H1 (cell line): ENCODE data around the gene ZNF776. TPM values are rescaled to one million over a fixed set of nuclear protein-coding genes. Genes with fewer than 3 reads are reported as not detected.

Experiments
- CTCF ChIA-PET: fragments of 300-600 bp; sonication (Branson Sonifier 250); formaldehyde crosslinking; loops from one replicate; lab custom pipeline; 2021; ENCODE audit not compliant: partially characterized antibody; lab: Charles Lee
- POLR2A ChIA-PET: fragments of 300-600 bp; sonication (Branson Sonifier 250); formaldehyde crosslinking; loops from one replicate; lab custom pipeline; 2021; ENCODE audit warnings: inconsistent platforms; ENCODE audit not compliant: partially characterized antibody; lab: Charles Lee
- DNase-seq, 2 experiments: peaks; one replicate each; pipeline versions ENCODE4 v3.0.0 to v3.0.0-alpha.2; 2010 to 2022; ENCODE audit warnings: low spot score in 2 of 2, low read depth in 1 of 2, mixed read lengths in 1 of 2
- FAIRE-seq: peaks from 2 replicates; lab custom pipeline; 2011; peaks lifted over from hg19 to GRCh38; lab: Jason Lieb, UNC
- H2AFZ ChIP-seq: 2 replicates; pipeline ENCODE4 v1.8.1; 2012; ENCODE audit warnings: low read length, inconsistent platforms
- H2AK5ac ChIP-seq: 2 replicates; pipeline ENCODE4 v1.6.1; 2013; ENCODE audit warnings: low read depth, low read length
- H2BK120ac ChIP-seq: replicated peaks from 2 replicates; pipeline ENCODE3; 2013; ENCODE audit warnings: low read depth, low read length, inconsistent platforms
- H2BK12ac ChIP-seq: 2 replicates; pipeline ENCODE4 v1.6.1; 2013; ENCODE audit warnings: low read depth, low read length
- H2BK15ac ChIP-seq: 2 replicates; pipeline ENCODE4 v1.6.1; 2013; ENCODE audit warnings: low read length
- H2BK20ac ChIP-seq: 2 replicates; pipeline ENCODE4 v1.6.1; 2013; ENCODE audit warnings: low read length
- H2BK5ac ChIP-seq: 2 replicates; pipeline ENCODE4 v1.6.1; 2013; ENCODE audit warnings: low read depth, low read length
- H3K14ac ChIP-seq: 2 replicates; pipeline ENCODE4 v1.6.1; 2013; ENCODE audit warnings: inconsistent platforms; ENCODE audit not compliant: insufficient read length
- H3K18ac ChIP-seq: 2 replicates; pipeline ENCODE4 v1.6.1; 2013; ENCODE audit warnings: low read length; ENCODE audit errors: extremely low read depth
- H3K23ac ChIP-seq: 2 replicates; pipeline ENCODE4 v1.6.1; 2013; ENCODE audit warnings: inconsistent platforms; ENCODE audit not compliant: insufficient read length
- H3K23me2 ChIP-seq: 2 replicates; pipeline ENCODE4 v1.6.1; 2013; ENCODE audit warnings: low read depth, low read length
- H3K27ac ChIP-seq: 2 replicates; pipeline ENCODE4 v1.6.1; 2011; ENCODE audit warnings: low read depth, low read length, inconsistent platforms
- H3K27me3 ChIP-seq, 4 experiments: replicated peaks in 1 of 4; 1 replicate in 1 of 4; 2 replicates in 3 of 4; pipeline versions ENCODE4 v1.6.1 to v1.8.1; 2011 to 2013; ENCODE audit warnings: low read length in 3 of 4, mild to moderate bottlenecking in 3 of 4, inconsistent platforms in 2 of 4, mixed read lengths in 2 of 4, moderate library complexity in 1 of 4; ENCODE audit not compliant: control insufficient read depth in 3 of 4, insufficient read depth in 3 of 4; ENCODE audit errors: extremely low read depth in 1 of 4
- H3K36me3 ChIP-seq, 4 experiments: 2 replicates each; pipeline versions ENCODE4 v1.6.1 to v1.8.1; 2011 to 2013; ENCODE audit warnings: mild to moderate bottlenecking in 4 of 4, low read length in 3 of 4, moderate library complexity in 2 of 4, control low read depth in 1 of 4, inconsistent platforms in 1 of 4; ENCODE audit not compliant: insufficient read depth in 4 of 4, control insufficient read depth in 2 of 4
- H3K4ac ChIP-seq: replicated peaks from 2 replicates; pipeline ENCODE3; 2013; ENCODE audit warnings: low read length, low read depth, mixed read lengths, inconsistent platforms; ENCODE audit not compliant: insufficient read length
- H3K4me1 ChIP-seq, 4 experiments: replicated peaks in 1 of 4; 1 replicate in 1 of 4; 2 replicates in 3 of 4; pipeline versions ENCODE4 v1.6.1 to v1.8.1; 2011 to 2013; ENCODE audit warnings: low read length in 3 of 4, inconsistent platforms in 2 of 4, mixed read lengths in 1 of 4; ENCODE audit not compliant: insufficient read depth in 4 of 4, control insufficient read depth in 3 of 4
- H3K4me2 ChIP-seq, 2 experiments: 2 replicates each; pipeline versions ENCODE4 v1.6.1 to v1.8.1; 2011 to 2013; ENCODE audit warnings: low read depth in 2 of 2, low read length in 2 of 2, control low read depth in 1 of 2, inconsistent platforms in 1 of 2, mild to moderate bottlenecking in 1 of 2; ENCODE audit not compliant: insufficient read depth in 1 of 2
- H3K4me3 ChIP-seq, 4 experiments: fragments of 200-600, 300-600 bp in 1 of 4; sonication (generic), shearing (Covaris generic), sonication (Bioruptor Twin) in 1 of 4; 2 replicates each; pipeline versions ENCODE4 v1.5.1 to v1.8.1; 2011 to 2016; ENCODE audit warnings: low read length in 4 of 4, low read depth in 3 of 4, control low read depth in 2 of 4, inconsistent platforms in 2 of 4, mild to moderate bottlenecking in 2 of 4, mixed read lengths in 1 of 4, moderate library complexity in 1 of 4; ENCODE audit not compliant: insufficient read depth in 2 of 4; ENCODE audit errors: extremely low read depth in 1 of 4
- H3K56ac ChIP-seq: replicated peaks from 2 replicates; pipeline ENCODE3; 2013; ENCODE audit warnings: low read depth, mild to moderate bottlenecking, mixed read lengths, low read length, inconsistent platforms; ENCODE audit not compliant: insufficient read length
- H3K79me1 ChIP-seq: 2 replicates; pipeline ENCODE4 v1.6.1; 2013; ENCODE audit warnings: low read depth, low read length, control low read depth
- H3K79me2 ChIP-seq, 2 experiments: 2 replicates each; pipeline versions ENCODE4 v1.6.1 to v1.8.1; 2012 to 2013; ENCODE audit warnings: low read length in 2 of 2, mild to moderate bottlenecking in 2 of 2, inconsistent platforms in 1 of 2; ENCODE audit not compliant: insufficient read depth in 2 of 2, control insufficient read depth in 1 of 2
- H3K9ac ChIP-seq, 4 experiments: replicated peaks in 1 of 4; 1 replicate in 1 of 4; 2 replicates in 3 of 4; pipeline versions ENCODE4 v1.6.1 to v1.8.1; 2011 to 2013; ENCODE audit warnings: low read depth in 3 of 4, low read length in 3 of 4, control low read depth in 2 of 4, mild to moderate bottlenecking in 2 of 4, moderate library complexity in 2 of 4, inconsistent platforms in 1 of 4; ENCODE audit errors: extremely low read depth in 1 of 4
- H3K9me3 ChIP-seq, 2 experiments: 2 replicates each; pipeline versions ENCODE4 v1.6.1 to v1.8.1; 2012 to 2013; ENCODE audit warnings: mild to moderate bottlenecking in 2 of 2, moderate library complexity in 2 of 2, control low read depth in 1 of 2, inconsistent platforms in 1 of 2, low read depth in 1 of 2, low read length in 1 of 2, mixed read lengths in 1 of 2; ENCODE audit not compliant: insufficient read depth in 2 of 2
- H4K20me1 ChIP-seq, 2 experiments: replicated peaks in 1 of 2; 2 replicates each; pipeline versions ENCODE3 to v1.8.1; 2011 to 2013; ENCODE audit warnings: inconsistent platforms in 2 of 2, low read length in 2 of 2, mild to moderate bottlenecking in 1 of 2; ENCODE audit not compliant: insufficient read depth in 2 of 2, control insufficient read depth in 1 of 2
- H4K5ac ChIP-seq: 2 replicates; pipeline ENCODE4 v1.6.1; 2013; ENCODE audit warnings: low read length, low read depth, mixed read lengths, inconsistent platforms; ENCODE audit not compliant: insufficient read length
- H4K8ac ChIP-seq: 2 replicates; pipeline ENCODE4 v1.8.0; 2013; ENCODE audit warnings: mild to moderate bottlenecking, moderate library complexity, low read length, inconsistent platforms; ENCODE audit not compliant: insufficient read depth; ENCODE audit errors: extremely low read depth
- H4K91ac ChIP-seq: replicated peaks from 2 replicates; pipeline ENCODE3; 2013; ENCODE audit warnings: low read length, mixed read lengths, inconsistent platforms; ENCODE audit not compliant: insufficient read length
- FOSL1 ChIP-seq: IDR thresholded peaks from 2 replicates; pipeline ENCODE4 v1.6.1; 2011; ENCODE audit warnings: mild to moderate bottlenecking, low read depth, low read length, moderate library complexity; ENCODE audit not compliant: insufficient read depth
- HDAC6 ChIP-seq: IDR thresholded peaks from one replicate; pipeline ENCODE4 v1.7.1; 2012; ENCODE audit warnings: low read depth, mild to moderate bottlenecking, inconsistent platforms, low read length, moderate library complexity
- KDM4A ChIP-seq: IDR thresholded peaks from one replicate; pipeline ENCODE4 v1.7.1; 2012; ENCODE audit warnings: low read depth, mild to moderate bottlenecking, moderate library complexity, low read length, inconsistent platforms; ENCODE audit not compliant: severe bottlenecking
- RFX5 ChIP-seq: IDR thresholded peaks from 2 replicates; pipeline ENCODE4 v1.6.1; 2011; ENCODE audit warnings: low read depth, low read length, improper control_type of control experiment, borderline replicate concordance
- SIRT6 ChIP-seq: IDR thresholded peaks from one replicate; pipeline ENCODE4 v1.7.1; 2012; ENCODE audit warnings: low read length, inconsistent platforms
- WGBS, 2 experiments: shearing (Covaris generic) in 1 of 2; methylation state at CpG; one replicate each; pipeline versions ENCODE4 v1.1.6 to v1.1.7; 2013 to 2015; ENCODE audit warnings: low lambda C conversion rate in 2 of 2, mixed read lengths in 2 of 2, inconsistent platforms in 1 of 2, low coverage in 1 of 2, missing lambda C conversion rate in 1 of 2; ENCODE audit not compliant: insufficient replicate concordance in 2 of 2, insufficient coverage in 1 of 2, insufficient read length in 1 of 2; ENCODE audit errors: extremely low coverage in 1 of 2, missing lambda C conversion rate in 1 of 2; 5-methylcytosine and 5-hydroxymethylcytosine counted together
- polyA plus RNA-seq, 7 experiments: library from polyadenylated mRNA; depleted of rRNA in 3 of 7; stranded (reverse) in 5 of 7; unstranded in 2 of 7; fragments of >200 nt in 5 of 7; fragments of 200-250 nt in 2 of 7; gene quantifications; 1 replicate in 5 of 7; 2 replicates in 1 of 7; 4 replicates in 1 of 7; pipeline versions ENCODE4 v1.2.1 to v1.2.3, GENCODE V29; 2011 to 2013; ENCODE audit warnings: missing spikeins in 2 of 7, mixed read lengths in 2 of 7
- total RNA-seq: library from RNA; stranded (reverse); fragmentation: NEBNext Ultra II Directional; extraction: Animal tissue kit (Norgen Biotek cat#: 25700); gene quantifications from 2 replicates; pipeline ENCODE4 v1.2.1, GENCODE V29; 2021
- TF ChIP-seq, protein P1 (sequence below): IDR thresholded peaks from 2 replicates; pipeline ENCODE4 v1.6.1; 2011; ENCODE audit warnings: low read length, improper control_type of control experiment
- TF ChIP-seq, protein P2 (sequence below): IDR thresholded peaks from 2 replicates; pipeline ENCODE4 v1.6.1; 2012; ENCODE audit warnings: inconsistent platforms
- TF ChIP-seq, protein P3 (sequence below), 3 experiments: IDR thresholded peaks; 1 replicate in 2 of 3; 2 replicates in 1 of 3; pipeline versions ENCODE4 v1.5.1 to v1.6.1; 2011; ENCODE audit warnings: low read length in 3 of 3, mild to moderate bottlenecking in 3 of 3, inconsistent platforms in 2 of 3, low read depth in 1 of 3, moderate library complexity in 1 of 3; ENCODE audit not compliant: insufficient read depth in 1 of 3; ENCODE audit errors: control extremely low read depth in 1 of 3

ZNF776 gene
- total and polyA plus RNA-seq, 2 of the 8 experiments (the other 6 are each of a cell fraction or from before 2014, with no cell fraction given) = 7.8 to 20.5 TPM

DNA sequence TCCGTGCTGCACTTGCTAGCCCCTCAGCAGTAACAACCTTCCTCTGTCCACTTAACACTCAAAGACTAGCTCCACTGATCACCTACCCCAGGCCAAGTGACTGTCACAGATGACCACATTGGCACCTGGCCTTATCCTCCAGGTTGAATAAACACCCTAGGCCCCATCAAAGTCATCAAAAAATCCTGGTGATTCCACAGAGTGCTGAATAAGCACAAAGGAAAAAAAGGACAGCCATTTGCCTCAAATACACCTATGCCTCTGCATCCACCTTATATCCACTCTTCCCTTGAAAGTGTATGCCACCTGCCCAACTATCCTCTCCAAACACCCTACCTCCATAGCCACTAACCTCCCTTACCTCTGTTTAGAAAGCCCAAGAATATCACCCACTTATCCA lies 40.3 kb upstream of the ZNF776 start:
- Histone ChIP-seq H3K4me1 (peaks cover 0 to 9% (median 4%) of the 10 kb centered on the region in 4 experiments; a peak in 5 of 7 replicates), H3K23ac (no peak overlapping the region), H3K27me3 (no peaks in the 10 kb centered on the region), H2BK12ac (no peak overlapping the region), H3K79me2 (peaks cover 12 to 49% of the 10 kb centered on the region in 2 experiments), H3K27ac (no peak overlapping the region), H4K8ac (no peak overlapping the region), H3K4me3 (no peak overlapping the region; a peak in 1 of 8 replicates), H3K4me2 (no peak overlapping the region; a peak in 1 of 4 replicates), H3K4ac (no peak overlapping the region), H3K9ac (no peak overlapping the region), H2AFZ (no peak overlapping the region), H4K91ac (no peak overlapping the region), H3K36me3 (peaks cover 14 to 34% (median 28%) of the 10 kb centered on the region in 4 experiments), H3K56ac (no peak overlapping the region), H2BK15ac (no peak overlapping the region), H3K23me2 (peaks cover 13% of the 10 kb centered on the region), H3K14ac (no peak overlapping the region), H2BK120ac (no peak overlapping the region), H3K18ac (no peak overlapping the region), H3K9me3 (peaks cover 9 to 13% of the 10 kb centered on the region in 2 experiments; a peak in 3 of 4 replicates), H4K20me1 (peaks cover 0 to 17% of the 10 kb centered on the region in 2 experiments), H4K5ac (no peak overlapping the region), H2BK20ac (no peak overlapping the region), H2BK5ac (no peak overlapping the region), H3K79me1 (peaks cover 31% of the 10 kb centered on the region), H2AK5ac (no peak overlapping the region)
- WGBS, 2 experiments = 81% methylated on average over 1 of the region's 1 CpG; no CpG with 5 or more reads in 1 of the 2 experiments
- CTCF ChIA-PET = no interaction called here
- DNase-seq (no peak), FAIRE-seq (no peak)
- POLR2A ChIA-PET = interaction anchor here (1.1 to 6.0 kb wide), 6 partner anchors 11 to 54 kb away, joined by 4 to 51 read pairs (median 9); partner anchors contain the start of genes ZNF551 and ZNF671
- TF ChIP-seq KDM4A (no peak), HDAC6 (no peak), FOSL1 (no peak), RFX5 (no peak), SIRT6 (no peak)
- TF ChIP-seq, protein P1, sequence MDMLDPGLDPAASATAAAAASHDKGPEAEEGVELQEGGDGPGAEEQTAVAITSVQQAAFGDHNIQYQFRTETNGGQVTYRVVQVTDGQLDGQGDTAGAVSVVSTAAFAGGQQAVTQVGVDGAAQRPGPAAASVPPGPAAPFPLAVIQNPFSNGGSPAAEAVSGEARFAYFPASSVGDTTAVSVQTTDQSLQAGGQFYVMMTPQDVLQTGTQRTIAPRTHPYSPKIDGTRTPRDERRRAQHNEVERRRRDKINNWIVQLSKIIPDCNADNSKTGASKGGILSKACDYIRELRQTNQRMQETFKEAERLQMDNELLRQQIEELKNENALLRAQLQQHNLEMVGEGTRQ = no peak
- TF ChIP-seq, protein P2, sequence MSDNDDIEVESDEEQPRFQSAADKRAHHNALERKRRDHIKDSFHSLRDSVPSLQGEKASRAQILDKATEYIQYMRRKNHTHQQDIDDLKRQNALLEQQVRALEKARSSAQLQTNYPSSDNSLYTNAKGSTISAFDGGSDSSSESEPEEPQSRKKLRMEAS = no peak
- TF ChIP-seq, protein P3, sequence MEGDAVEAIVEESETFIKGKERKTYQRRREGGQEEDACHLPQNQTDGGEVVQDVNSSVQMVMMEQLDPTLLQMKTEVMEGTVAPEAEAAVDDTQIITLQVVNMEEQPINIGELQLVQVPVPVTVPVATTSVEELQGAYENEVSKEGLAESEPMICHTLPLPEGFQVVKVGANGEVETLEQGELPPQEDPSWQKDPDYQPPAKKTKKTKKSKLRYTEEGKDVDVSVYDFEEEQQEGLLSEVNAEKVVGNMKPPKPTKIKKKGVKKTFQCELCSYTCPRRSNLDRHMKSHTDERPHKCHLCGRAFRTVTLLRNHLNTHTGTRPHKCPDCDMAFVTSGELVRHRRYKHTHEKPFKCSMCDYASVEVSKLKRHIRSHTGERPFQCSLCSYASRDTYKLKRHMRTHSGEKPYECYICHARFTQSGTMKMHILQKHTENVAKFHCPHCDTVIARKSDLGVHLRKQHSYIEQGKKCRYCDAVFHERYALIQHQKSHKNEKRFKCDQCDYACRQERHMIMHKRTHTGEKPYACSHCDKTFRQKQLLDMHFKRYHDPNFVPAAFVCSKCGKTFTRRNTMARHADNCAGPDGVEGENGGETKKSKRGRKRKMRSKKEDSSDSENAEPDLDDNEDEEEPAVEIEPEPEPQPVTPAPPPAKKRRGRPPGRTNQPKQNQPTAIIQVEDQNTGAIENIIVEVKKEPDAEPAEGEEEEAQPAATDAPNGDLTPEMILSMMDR (IDR thresholded peaks at IDR 0.05; ENCODE audit: control extremely low read depth in 1 of 3, insufficient read depth in 1 of 3, low read depth in 1 of 3, low read length in 3 of 3) = no peak
